ENCODE results near the gene ELMO2.

GRCh38 chr20:46375771-46376170 lies 30.6 kb downstream of the ELMO2 start:
- no peak for TF ChIP-seq YY1 (tag by site-specific recombination; IDR thresholded peaks at IDR 0.05)
- TF ChIP-seq ZNF274 (IDR thresholded peaks at IDR 0.05; ENCODE audit: low read length), result no peak
- TF ChIP-seq ZNF274 (tag by site-specific recombination; IDR thresholded peaks at IDR 0.05; ENCODE audit: borderline replicate concordance), result no peak

All from HEK293 (cell line).